ENCODE measurements around the gene AMN.

The AMN gene

GRCh38 chr14:102971836-102972606 lies 49.6 kb downstream of the AMN start:
- TF ChIP-seq GATA1 (IDR thresholded peaks at IDR 0.05; ENCODE audit: low read depth, low read length) (no peak), POLR2A (IDR thresholded peaks at IDR 0.05; ENCODE audit: low read length) (no peak)
- DNase-seq = no peak

DNA sequence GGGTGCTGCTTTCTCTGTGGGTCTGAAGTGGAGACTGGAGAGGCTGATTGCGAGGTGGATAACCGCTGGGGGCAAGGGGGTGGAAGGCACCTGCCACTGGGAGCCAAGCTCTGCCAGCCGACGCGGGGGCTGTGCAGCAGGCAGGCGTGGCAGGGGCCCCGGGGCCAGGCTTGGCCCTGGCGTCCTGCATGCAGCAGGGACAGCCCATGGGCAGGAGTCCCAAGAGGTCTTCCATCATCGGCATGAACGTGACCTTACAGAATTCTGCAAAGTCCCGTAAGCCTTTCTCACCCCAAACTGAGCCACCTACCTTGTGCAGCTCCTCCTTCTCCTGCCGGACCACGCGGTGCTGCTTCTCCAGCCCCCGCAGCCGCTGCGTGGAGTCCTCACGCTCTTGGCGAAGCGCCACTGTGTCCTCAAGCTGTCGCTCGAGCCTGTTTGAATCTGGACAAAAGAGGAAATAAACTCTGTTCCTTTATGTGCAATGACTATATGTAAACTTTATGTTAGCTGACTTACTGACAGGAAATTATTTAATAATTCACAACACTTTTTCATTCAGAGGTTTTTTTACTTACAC lies 51.3 kb downstream of the AMN start:
- DNase-seq = no peak

GRCh38 chr14:102975662-102976061 lies 53.2 kb downstream of the AMN start:
- TF ChIP-seq POLR2A (IDR thresholded peaks at IDR 0.05; ENCODE audit: low read length) = no peak
- TF ChIP-seq GATA1 (IDR thresholded peaks at IDR 0.05; ENCODE audit: low read depth, low read length) = no peak
- DNase-seq = no peak

More for the DNA sequence above, 51.3 kb downstream of the AMN start:
- TF ChIP-seq GATA1 (IDR thresholded peaks at IDR 0.05; ENCODE audit: low read depth, low read length) = no peak
- no peak for TF ChIP-seq POLR2A (IDR thresholded peaks at IDR 0.05; ENCODE audit: low read length)

- TF ChIP-seq GATA1 (IDR thresholded peaks at IDR 0.05; ENCODE audit: low read depth, low read length) (no peak), POLR2A (IDR thresholded peaks at IDR 0.05; ENCODE audit: low read length) (no peak)
- DNase-seq = no peak
Measured at GRCh38 chr14:102977475-102977874, 55.0 kb downstream of the AMN start.

- TF ChIP-seq POLR2A (IDR thresholded peaks at IDR 0.05; ENCODE audit: low read length) (no peak), GATA1 (IDR thresholded peaks at IDR 0.05; ENCODE audit: low read depth, low read length) (no peak)
- DNase-seq = no peak
Measured at GRCh38 chr14:102979406-102979805, 56.9 kb downstream of the AMN start.

- TF ChIP-seq GATA1 (IDR thresholded peaks at IDR 0.05; ENCODE audit: low read depth, low read length) (no peak), POLR2A (IDR thresholded peaks at IDR 0.05; ENCODE audit: low read length) (no peak)
- DNase-seq = no peak
Measured at GRCh38 chr14:102980409-102980810, 57.9 kb downstream of the AMN start.

Measured in erythroblast (primary cell).